HCT116 (cell line): ENCODE measurements around the gene UNC80.

Source experiments
- CEBPB ChIP-seq: IDR thresholded peaks from 2 replicates; pipeline ENCODE4 v1.6.1; 2012; ENCODE audit warnings: low read depth
- CTCF ChIP-seq, 3 experiments: fragments of 200-600 bp in 1 of 3; sonication (generic) in 1 of 3; IDR thresholded peaks in 2 of 3; conservative IDR thresholded peaks in 1 of 3; 2 replicates each; pipeline ENCODE4 v1.5.1; 2012 to 2017; ENCODE audit warnings: low read depth in 2 of 3, low read length in 2 of 3, antibody characterized with exemption in 1 of 3, borderline replicate concordance in 1 of 3, control low read depth in 1 of 3, mild to moderate bottlenecking in 1 of 3, mixed read lengths in 1 of 3, mixed run types in 1 of 3, moderate library complexity in 1 of 3; ENCODE audit not compliant: insufficient read depth in 1 of 3
- EGR1 ChIP-seq: IDR thresholded peaks from 2 replicates; pipeline ENCODE4 v1.6.1; 2012; ENCODE audit warnings: low read depth
- EZH2 ChIP-seq: fragments of 200-600 bp; sonication (generic); IDR thresholded peaks from 2 replicates; pipeline ENCODE4 v1.6.1; 2017; ENCODE audit warnings: antibody characterized with exemption, mixed run types
- EZH2phosphoT487 ChIP-seq: fragments of 200-600 bp; IDR thresholded peaks from 2 replicates; pipeline ENCODE4 v1.6.1; 2018; ENCODE audit warnings: antibody characterized with exemption, borderline replicate concordance
- POLR2A ChIP-seq: IDR thresholded peaks from 2 replicates; pipeline ENCODE4 v1.7.0; 2011; ENCODE audit warnings: borderline replicate concordance; ENCODE audit not compliant: insufficient read depth, insufficient read length; ENCODE audit errors: extremely low read depth
- POLR2AphosphoS5 ChIP-seq: IDR thresholded peaks from 2 replicates; pipeline ENCODE4 v1.6.1; 2011; ENCODE audit warnings: mild to moderate bottlenecking, low read depth, low read length, moderate library complexity
- REST ChIP-seq: IDR thresholded peaks from 2 replicates; pipeline ENCODE4 v1.6.1; 2012; ENCODE audit warnings: low read depth
- TCF7L2 ChIP-seq: IDR thresholded peaks from 2 replicates; pipeline ENCODE4 v1.7.0; 2011; ENCODE audit warnings: borderline replicate concordance, inconsistent platforms; ENCODE audit not compliant: insufficient read depth, insufficient read length; ENCODE audit errors: extremely low read depth
- ZFX ChIP-seq: fragments of 450-650 bp; IDR thresholded peaks from 2 replicates; pipeline ENCODE4 v1.6.1; 2017
- TF ChIP-seq, protein P1 (sequence below): IDR thresholded peaks from 2 replicates; pipeline ENCODE4 v1.6.1; 2012

DNA sequence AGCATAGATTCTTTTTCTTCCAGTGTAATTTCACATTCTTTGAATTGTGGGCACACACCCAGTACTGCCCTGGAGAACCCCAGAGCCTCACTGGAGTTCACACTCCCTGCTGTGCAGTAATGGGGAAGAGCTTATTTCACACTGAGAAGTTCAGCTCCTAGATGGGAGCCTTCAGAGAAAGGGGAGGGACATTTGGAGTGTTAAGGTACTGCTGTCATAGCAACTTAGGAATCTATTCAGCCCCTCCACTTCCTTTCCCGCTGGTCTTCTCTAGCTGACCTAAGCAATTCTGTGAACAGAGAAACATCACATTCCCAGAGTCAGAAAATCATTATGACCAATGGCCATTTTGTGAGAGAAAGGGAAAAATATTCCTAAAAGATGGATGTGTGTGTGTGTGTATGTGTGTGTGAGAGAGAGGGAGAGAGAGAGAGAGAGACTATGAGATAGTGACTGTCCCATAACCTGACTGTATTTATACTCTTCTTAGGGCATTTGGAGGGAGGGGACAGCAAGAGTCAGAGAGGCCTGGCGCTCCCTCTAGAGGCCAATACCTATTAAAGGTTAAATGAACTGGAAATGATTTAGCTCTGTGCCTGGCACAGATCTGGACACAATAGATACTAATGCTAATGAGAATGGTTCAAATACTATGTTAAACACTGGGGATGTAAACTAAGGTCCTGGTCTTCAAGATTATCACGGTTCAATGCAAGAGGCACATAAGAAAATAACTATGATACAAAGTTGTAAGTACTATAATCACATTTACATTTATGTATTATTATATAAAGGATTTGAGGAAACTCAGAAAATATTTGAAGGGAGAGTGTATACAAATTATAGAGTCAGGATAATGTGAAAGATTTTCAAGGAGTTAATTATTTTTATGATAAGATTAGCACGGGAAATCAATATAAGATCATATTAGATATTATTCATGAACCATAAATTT lies 189.3 kb downstream of the UNC80 start:
- TF ChIP-seq EZH2phosphoT487, result no peak
- peak; percentile 65 to 77 (median 76) for TF ChIP-seq CTCF (IDR thresholded peaks at IDR 0.05 in 2 of 3, conservative IDR thresholded peaks at IDR 0.05 in 1 of 3; ENCODE audit: borderline replicate concordance in 1 of 3, insufficient read depth in 1 of 3, low read depth in 2 of 3, low read length in 2 of 3)
- no peak for TF ChIP-seq POLR2A
- TF ChIP-seq, protein P1, sequence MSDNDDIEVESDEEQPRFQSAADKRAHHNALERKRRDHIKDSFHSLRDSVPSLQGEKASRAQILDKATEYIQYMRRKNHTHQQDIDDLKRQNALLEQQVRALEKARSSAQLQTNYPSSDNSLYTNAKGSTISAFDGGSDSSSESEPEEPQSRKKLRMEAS, result no peak
- no peak for TF ChIP-seq TCF7L2
- no peak for TF ChIP-seq EZH2
- no peak for TF ChIP-seq ZFX
- TF ChIP-seq POLR2AphosphoS5, result no peak
- TF ChIP-seq REST, result no peak
- TF ChIP-seq CEBPB, result no peak
- no peak for TF ChIP-seq EGR1
